Measurements from ENCODE around the gene CDK1. TPM values are rescaled to one million over a fixed set of nuclear protein-coding genes. Genes with fewer than 3 reads are reported as not detected.

CDK1 gene
- total RNA-seq, 1 experiment from 2014 or later, result 78.9 TPM

DNA sequence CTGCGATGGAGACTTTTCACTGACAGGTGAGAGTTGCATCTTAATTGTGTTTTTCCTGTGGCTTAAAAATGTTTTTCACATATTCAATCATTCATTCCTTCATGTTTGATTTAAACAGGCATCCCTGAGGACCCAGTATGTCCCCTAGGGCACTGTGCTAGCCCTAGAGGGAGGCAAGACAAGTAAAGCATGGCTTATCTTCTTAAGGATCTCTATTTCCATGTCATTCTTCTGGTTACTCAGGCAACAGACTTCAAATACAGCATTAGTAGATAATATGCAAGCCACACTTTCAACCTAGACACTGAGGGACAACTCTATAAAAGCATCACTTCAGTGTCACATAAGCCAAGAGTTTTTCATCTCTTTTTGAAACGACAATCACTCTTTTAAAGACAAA lies 29.2 kb downstream of the CDK1 start:
- H3K36me3 Mint-ChIP-seq (ENCODE audit: insufficient read depth in 1 of 3, low read depth in 3 of 3), result no peaks in the 10 kb centered on the region
- no CpG with 5 or more reads among the region's 2 CpGs for whole genome bisulfite sequencing (ENCODE audit: extremely low coverage, insufficient read length, low lambda C conversion rate)

More for the DNA sequence above, 29.2 kb downstream of the CDK1 start:
- Histone ChIP-seq H3K79me2 (ENCODE audit: insufficient read depth, low read length) (no peaks in the 10 kb centered on the region), H3K56ac (ENCODE audit: insufficient read length, low read depth, low read length) (no peak overlapping the region), H2BK5ac (ENCODE audit: insufficient read length, low read length) (no peak overlapping the region), H3K4me2 (ENCODE audit: insufficient read depth, insufficient read length, low read length) (no peak overlapping the region), H4K8ac (replicated peaks; ENCODE audit: insufficient read length, low read depth, low read length) (no peak overlapping the region), H3K18ac (ENCODE audit: insufficient read length, low read depth, low read length) (no peak overlapping the region), H3T11ph (ENCODE audit: low read length) (no peak overlapping the region), H3K9ac (ENCODE audit: extremely low read depth, insufficient read length, low read length) (no peak overlapping the region), H2BK20ac (ENCODE audit: low read depth, low read length, poor library complexity, severe bottlenecking) (no peak overlapping the region), H2BK120ac (ENCODE audit: low read depth, low read length, poor library complexity, severe bottlenecking) (no peak overlapping the region), H2AK5ac (ENCODE audit: insufficient read length, low read length) (no peak overlapping the region), H4K91ac (ENCODE audit: insufficient read length, low read depth, low read length) (no peak overlapping the region), H2BK12ac (ENCODE audit: insufficient read length, low read depth, low read length) (no peak overlapping the region), H3K79me1 (ENCODE audit: insufficient read depth, low read depth, low read length, poor library complexity, severe bottlenecking) (no peaks in the 10 kb centered on the region), H2AFZ (ENCODE audit: low read length) (no peak overlapping the region), H3K27ac (ENCODE audit: insufficient read length, low read depth, low read length) (no peak overlapping the region), H3K14ac (ENCODE audit: insufficient read depth, low read length) (no peak overlapping the region), H2BK15ac (ENCODE audit: low read depth, low read length) (no peak overlapping the region), H3K27me3 (ENCODE audit: insufficient read depth, low read length) (no peaks in the 10 kb centered on the region), H3K4me1 (ENCODE audit: insufficient read depth, low read length) (no peaks in the 10 kb centered on the region), H3K23ac (ENCODE audit: insufficient read length, low read depth, low read length) (no peak overlapping the region), H3K23me2 (ENCODE audit: insufficient read length, low read depth, low read length, poor library complexity, severe bottlenecking) (no peaks in the 10 kb centered on the region), H3K4ac (ENCODE audit: low read depth, low read length) (no peak overlapping the region), H4K5ac (ENCODE audit: insufficient read length, low read depth, low read length) (no peak overlapping the region), H3K9me3 (ENCODE audit: control insufficient read depth, low read depth, low read length) (no peaks in the 10 kb centered on the region), H4K20me1 (ENCODE audit: control insufficient read depth, insufficient read depth, insufficient read length) (no peaks in the 10 kb centered on the region)
- TF ChIP-seq, protein P1, sequence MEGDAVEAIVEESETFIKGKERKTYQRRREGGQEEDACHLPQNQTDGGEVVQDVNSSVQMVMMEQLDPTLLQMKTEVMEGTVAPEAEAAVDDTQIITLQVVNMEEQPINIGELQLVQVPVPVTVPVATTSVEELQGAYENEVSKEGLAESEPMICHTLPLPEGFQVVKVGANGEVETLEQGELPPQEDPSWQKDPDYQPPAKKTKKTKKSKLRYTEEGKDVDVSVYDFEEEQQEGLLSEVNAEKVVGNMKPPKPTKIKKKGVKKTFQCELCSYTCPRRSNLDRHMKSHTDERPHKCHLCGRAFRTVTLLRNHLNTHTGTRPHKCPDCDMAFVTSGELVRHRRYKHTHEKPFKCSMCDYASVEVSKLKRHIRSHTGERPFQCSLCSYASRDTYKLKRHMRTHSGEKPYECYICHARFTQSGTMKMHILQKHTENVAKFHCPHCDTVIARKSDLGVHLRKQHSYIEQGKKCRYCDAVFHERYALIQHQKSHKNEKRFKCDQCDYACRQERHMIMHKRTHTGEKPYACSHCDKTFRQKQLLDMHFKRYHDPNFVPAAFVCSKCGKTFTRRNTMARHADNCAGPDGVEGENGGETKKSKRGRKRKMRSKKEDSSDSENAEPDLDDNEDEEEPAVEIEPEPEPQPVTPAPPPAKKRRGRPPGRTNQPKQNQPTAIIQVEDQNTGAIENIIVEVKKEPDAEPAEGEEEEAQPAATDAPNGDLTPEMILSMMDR (conservative IDR thresholded peaks at IDR 0.05), result no peak
- no peaks in the 10 kb centered on the region for H3K27me3 Mint-ChIP-seq (ENCODE audit: low read depth)
- H3K27ac Mint-ChIP-seq, result no peak overlapping the region
- DNase-seq, result no peak
- no peak overlapping the region for H3K4me3 Mint-ChIP-seq
- peaks cover 0 to 5% of the 10 kb centered on the region in 2 experiments; a peak in 3 of 4 replicates for H3K4me1 Mint-ChIP-seq
- H3K9me3 Mint-ChIP-seq, result no peaks in the 10 kb centered on the region
